Thymus (tissue), 11 donors: ENCODE measurements around the gene TELO2. TPM values are rescaled to one million over a fixed set of nuclear protein-coding genes. Genes with fewer than 3 reads are reported as not detected.

Experiments used
- DNase-seq, 9 donors: peaks; one replicate each; pipeline ENCODE4 v3.0.0-alpha.2; 2013; ENCODE audit warnings: low spot score in 9 of 9, low read depth in 6 of 9, missing footprints in 1 of 9
- H3K27ac ChIP-seq, 2 donors: one replicate each; pipeline ENCODE4 v1.5.1; 2013; ENCODE audit warnings: control low read depth in 1 of 2, low read depth in 1 of 2, low read length in 1 of 2, mild to moderate bottlenecking in 1 of 2, moderate library complexity in 1 of 2
- H3K27me3 ChIP-seq, 2 donors: one replicate each; pipeline ENCODE4 v1.5.1; 2013; ENCODE audit warnings: low read length in 1 of 2; ENCODE audit not compliant: control insufficient read depth in 2 of 2, insufficient read depth in 1 of 2
- H3K36me3 ChIP-seq, 2 donors: one replicate each; pipeline ENCODE4 v1.5.1; 2013; ENCODE audit warnings: low read length in 1 of 2, mild to moderate bottlenecking in 1 of 2, moderate library complexity in 1 of 2; ENCODE audit not compliant: control insufficient read depth in 2 of 2, insufficient read depth in 2 of 2
- H3K4me1 ChIP-seq, 2 donors: one replicate each; pipeline ENCODE4 v1.5.1; 2013; ENCODE audit warnings: low read length in 2 of 2; ENCODE audit not compliant: control insufficient read depth in 2 of 2, insufficient read depth in 2 of 2
- H3K4me3 ChIP-seq, 2 donors: one replicate each; pipeline ENCODE4 v1.5.1; 2013; ENCODE audit warnings: low read length in 2 of 2, control low read depth in 1 of 2, mild to moderate bottlenecking in 1 of 2
- H3K9me3 ChIP-seq, 2 donors: one replicate each; pipeline ENCODE4 v1.5.1; 2013; ENCODE audit warnings: low read length in 1 of 2, mild to moderate bottlenecking in 1 of 2; ENCODE audit not compliant: control insufficient read depth in 2 of 2, insufficient read depth in 1 of 2
- WGBS: extraction: QIAGEN DNeasy Blood & Tissue Kit; methylation state at CpG from one replicate; pipeline ENCODE4 v1.1.7; 2013; 5-methylcytosine and 5-hydroxymethylcytosine counted together
- polyA plus RNA-seq: library from polyadenylated mRNA; stranded (reverse); fragments of 200-250 nt; gene quantifications from one replicate; pipeline ENCODE4 v1.2.3, GENCODE V29; 2013
- total RNA-seq: library from RNA; stranded (reverse); fragments of 120-200 nt; gene quantifications from one replicate; pipeline ENCODE4 v1.2.4, GENCODE V29; 2013
- donor health status: healthy.

TELO2 gene
- total and polyA plus RNA-seq, 2 donors, result 14.0 to 97.4 TPM

- peaks cover 0 to 2% of the 10 kb centered on the region in 2 donors for H3K27me3 ChIP-seq
- WGBS, result 73% methylated on average over 57 of the region's 57 CpGs
- peaks cover 0 to 8% of the 10 kb centered on the region in 2 donors for H3K9me3 ChIP-seq
- peak overlapping the region; percentile 37 to 61 for H3K4me3 ChIP-seq
- peak overlapping the region; percentile 72 to 85 for H3K27ac ChIP-seq
- H3K36me3 ChIP-seq, result peaks cover 0 to 8% of the 10 kb centered on the region in 2 donors
- peaks cover 6 to 71% of the 10 kb centered on the region in 2 donors for H3K4me1 ChIP-seq
- DNase-seq, result no peak
Measured at GRCh38 chr16:1534021-1535020, 41.2 kb downstream of the TELO2 start.

DNA sequence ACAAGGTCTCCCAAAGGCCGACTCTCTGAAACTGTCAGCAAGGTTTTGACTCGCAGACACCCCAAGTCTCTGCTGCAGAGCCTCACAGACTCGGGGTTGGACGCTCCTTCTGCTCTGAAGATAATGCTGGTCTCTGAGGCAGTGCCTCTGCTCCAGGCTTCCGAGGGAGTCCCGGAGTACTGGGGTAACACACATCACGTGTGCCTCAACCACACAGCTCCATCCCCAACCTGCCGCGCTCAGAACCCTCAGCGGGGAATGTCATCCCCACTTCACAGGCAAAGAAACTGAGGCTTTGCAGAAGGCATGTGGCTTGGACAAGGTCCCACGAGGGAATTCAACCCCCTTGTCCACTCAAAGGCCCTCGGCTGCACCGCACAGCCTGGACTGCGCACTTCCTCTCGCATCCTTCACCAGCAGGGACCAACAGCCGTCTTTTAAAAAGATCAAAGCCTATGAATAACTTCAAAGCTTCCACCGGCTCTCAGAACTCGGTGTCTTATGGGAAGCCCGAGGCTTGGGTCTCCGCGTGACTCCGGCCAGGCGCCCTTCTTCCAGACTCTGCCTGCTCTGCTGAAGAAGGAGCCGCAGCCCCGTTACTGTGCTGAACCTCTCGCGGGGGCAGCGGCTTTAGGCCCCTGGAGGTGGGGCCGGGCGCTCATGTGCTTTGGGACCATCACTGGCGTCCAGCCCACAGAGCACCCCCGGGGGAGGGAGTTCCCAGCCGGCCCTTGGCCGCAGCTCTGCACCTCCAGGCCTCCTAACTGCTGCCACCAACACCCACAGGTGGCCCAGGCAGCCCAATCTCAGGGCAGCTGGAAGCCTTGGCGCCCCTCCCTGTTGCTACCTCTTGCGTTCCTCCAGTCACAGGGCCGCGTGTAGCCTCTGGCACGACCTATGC, 42.5 kb downstream of the TELO2 start:
- H3K27ac ChIP-seq, result no peak overlapping the region
- DNase-seq, result no peak
- H3K4me1 ChIP-seq, result peaks cover 6 to 65% of the 10 kb centered on the region in 2 donors
- peaks cover 0 to 2% of the 10 kb centered on the region in 2 donors for H3K27me3 ChIP-seq
- H3K4me3 ChIP-seq, result peak overlapping the region in 1 of 2 donors; percentile 61
- peaks cover 0 to 8% of the 10 kb centered on the region in 2 donors for H3K9me3 ChIP-seq
- WGBS, result 87% methylated on average over 39 of the region's 39 CpGs
- peaks cover 0 to 8% of the 10 kb centered on the region in 2 donors for H3K36me3 ChIP-seq

GRCh38 chr16:1536601-1537000, 43.4 kb downstream of the TELO2 start:
- Histone ChIP-seq H3K27ac (no peak overlapping the region), H3K36me3 (peaks cover 0 to 8% of the 10 kb centered on the region in 2 donors), H3K4me1 (peaks cover 6 to 56% of the 10 kb centered on the region in 2 donors), H3K9me3 (peaks cover 0 to 8% of the 10 kb centered on the region in 2 donors), H3K4me3 (no peak overlapping the region), H3K27me3 (peaks cover 0 to 2% of the 10 kb centered on the region in 2 donors)
- 97% methylated on average over 13 of the region's 13 CpGs for WGBS
- no peak for DNase-seq

DNA sequence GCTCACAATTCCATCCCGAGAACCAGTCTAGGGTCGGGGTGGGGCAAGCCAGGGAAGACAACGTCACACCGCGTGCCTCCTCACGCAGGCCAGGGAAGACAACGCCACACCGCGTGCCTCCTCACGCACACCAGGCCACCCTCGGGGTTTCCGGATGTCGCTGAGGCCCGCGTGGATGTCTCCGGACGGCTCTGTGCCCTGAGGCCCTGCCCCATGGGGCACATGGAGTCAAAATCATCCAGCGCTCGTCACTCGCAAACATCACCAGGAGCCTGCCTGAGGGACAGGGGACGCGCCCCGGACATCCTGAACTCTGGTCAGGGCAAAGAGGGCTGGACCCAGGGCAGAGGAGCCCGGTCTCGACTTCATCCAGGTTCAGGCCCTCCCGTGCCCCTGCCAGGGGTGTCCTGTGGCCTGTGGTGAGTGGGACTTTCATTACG, 44.0 kb downstream of the TELO2 start:
- Histone ChIP-seq H3K36me3 (peaks cover 3 to 8% of the 10 kb centered on the region in 2 donors), H3K27me3 (peaks cover 0 to 2% of the 10 kb centered on the region in 2 donors), H3K4me1 (peaks cover 6 to 50% of the 10 kb centered on the region in 2 donors), H3K9me3 (peaks cover 0 to 8% of the 10 kb centered on the region in 2 donors), H3K27ac (no peak overlapping the region), H3K4me3 (no peak overlapping the region)
- DNase-seq, result no peak
- WGBS, result 96% methylated on average over 27 of the region's 27 CpGs

GRCh38 chr16:1537763-1538289, 44.7 kb downstream of the TELO2 start:
- WGBS, result 24% methylated on average over 26 of the region's 26 CpGs
- Histone ChIP-seq H3K4me3 (no peak overlapping the region), H3K36me3 (peaks cover 9 to 11% of the 10 kb centered on the region in 2 donors)

GRCh38 chr16:1538804-1539520, 45.8 kb downstream of the TELO2 start:
- 91% methylated on average over 22 of the region's 22 CpGs for WGBS
- H3K27ac ChIP-seq, result no peak overlapping the region
- H3K4me3 ChIP-seq, result no peak overlapping the region
- peaks cover 0 to under 1% of the 10 kb centered on the region in 2 donors for H3K27me3 ChIP-seq
- peaks cover 11% of the 10 kb centered on the region in 2 donors for H3K36me3 ChIP-seq
- peak in 2 of 9 donors; percentile 37 to 39 for DNase-seq
- peaks cover 0 to 8% of the 10 kb centered on the region in 2 donors for H3K9me3 ChIP-seq
- peaks cover 3 to 36% of the 10 kb centered on the region in 2 donors for H3K4me1 ChIP-seq

More at GRCh38 chr16:1537763-1538289, 44.7 kb downstream of the TELO2 start:
- H3K27me3 ChIP-seq, result peaks cover 0 to 2% of the 10 kb centered on the region in 2 donors
- H3K9me3 ChIP-seq, result peaks cover 0 to 8% of the 10 kb centered on the region in 2 donors
- peak in 1 of 9 donors; percentile 29 for DNase-seq
- H3K4me1 ChIP-seq, result peaks cover 6 to 44% of the 10 kb centered on the region in 2 donors
- peak overlapping the region in 1 of 2 donors; percentile 66 for H3K27ac ChIP-seq

GRCh38 chr16:1539720-1540555, 46.8 kb downstream of the TELO2 start:
- peaks cover 11% of the 10 kb centered on the region in 2 donors for H3K36me3 ChIP-seq

More at GRCh38 chr16:1539720-1540555, 46.8 kb downstream of the TELO2 start:
- peaks cover 3 to 28% of the 10 kb centered on the region in 2 donors for H3K4me1 ChIP-seq
- H3K9me3 ChIP-seq, result peaks cover 0 to 8% of the 10 kb centered on the region in 2 donors
- no peak overlapping the region for H3K27ac ChIP-seq
- no peak overlapping the region for H3K4me3 ChIP-seq
- no peaks in the 10 kb centered on the region for H3K27me3 ChIP-seq
- DNase-seq, result no peak
- 95% methylated on average over 35 of the region's 35 CpGs for WGBS
